Bronchial epithelial cell (primary cell): ENCODE results near the gene TNN. TPM values are rescaled to one million over a fixed set of nuclear protein-coding genes. Genes with fewer than 3 reads are reported as not detected.
"Not testable (repeated sequence)": the region's sequence is repeated elsewhere in the genome, so short reads cannot be mapped to it uniquely, and the experiment has no call there.

Source experiments
- DNase-seq: peaks from one replicate; pipeline ENCODE4 v3.0.0-alpha.2; 2010; ENCODE audit warnings: low read depth
- FAIRE-seq: peaks from 2 replicates; lab custom pipeline; 2011; peaks lifted over from hg19 to GRCh38; lab: Jason Lieb, UNC
- H3K27me3 ChIP-seq: 2 replicates; pipeline ENCODE4 v1.5.1; 2011; ENCODE audit warnings: low read length; ENCODE audit not compliant: control insufficient read depth, insufficient read depth
- H3K36me3 ChIP-seq: 2 replicates; pipeline ENCODE4 v1.5.1; 2011; ENCODE audit warnings: low read length; ENCODE audit not compliant: control insufficient read depth, insufficient read depth
- H3K4me3 ChIP-seq: 2 replicates; pipeline ENCODE4 v1.5.1; 2011; ENCODE audit warnings: mild to moderate bottlenecking, low read depth, low read length, control low read depth
- CTCF ChIP-seq: IDR thresholded peaks from 2 replicates; pipeline ENCODE4 v1.5.1; 2011; ENCODE audit warnings: mild to moderate bottlenecking, moderate library complexity, low read length, control low read depth, inconsistent platforms; ENCODE audit not compliant: insufficient read depth, severe bottlenecking
- total RNA-seq: library from RNA; depleted of rRNA; stranded (reverse); fragments of >200 nt; gene quantifications from 2 replicates; pipeline ENCODE4 v1.2.1, GENCODE V29; 2014

TNN gene, protein sequence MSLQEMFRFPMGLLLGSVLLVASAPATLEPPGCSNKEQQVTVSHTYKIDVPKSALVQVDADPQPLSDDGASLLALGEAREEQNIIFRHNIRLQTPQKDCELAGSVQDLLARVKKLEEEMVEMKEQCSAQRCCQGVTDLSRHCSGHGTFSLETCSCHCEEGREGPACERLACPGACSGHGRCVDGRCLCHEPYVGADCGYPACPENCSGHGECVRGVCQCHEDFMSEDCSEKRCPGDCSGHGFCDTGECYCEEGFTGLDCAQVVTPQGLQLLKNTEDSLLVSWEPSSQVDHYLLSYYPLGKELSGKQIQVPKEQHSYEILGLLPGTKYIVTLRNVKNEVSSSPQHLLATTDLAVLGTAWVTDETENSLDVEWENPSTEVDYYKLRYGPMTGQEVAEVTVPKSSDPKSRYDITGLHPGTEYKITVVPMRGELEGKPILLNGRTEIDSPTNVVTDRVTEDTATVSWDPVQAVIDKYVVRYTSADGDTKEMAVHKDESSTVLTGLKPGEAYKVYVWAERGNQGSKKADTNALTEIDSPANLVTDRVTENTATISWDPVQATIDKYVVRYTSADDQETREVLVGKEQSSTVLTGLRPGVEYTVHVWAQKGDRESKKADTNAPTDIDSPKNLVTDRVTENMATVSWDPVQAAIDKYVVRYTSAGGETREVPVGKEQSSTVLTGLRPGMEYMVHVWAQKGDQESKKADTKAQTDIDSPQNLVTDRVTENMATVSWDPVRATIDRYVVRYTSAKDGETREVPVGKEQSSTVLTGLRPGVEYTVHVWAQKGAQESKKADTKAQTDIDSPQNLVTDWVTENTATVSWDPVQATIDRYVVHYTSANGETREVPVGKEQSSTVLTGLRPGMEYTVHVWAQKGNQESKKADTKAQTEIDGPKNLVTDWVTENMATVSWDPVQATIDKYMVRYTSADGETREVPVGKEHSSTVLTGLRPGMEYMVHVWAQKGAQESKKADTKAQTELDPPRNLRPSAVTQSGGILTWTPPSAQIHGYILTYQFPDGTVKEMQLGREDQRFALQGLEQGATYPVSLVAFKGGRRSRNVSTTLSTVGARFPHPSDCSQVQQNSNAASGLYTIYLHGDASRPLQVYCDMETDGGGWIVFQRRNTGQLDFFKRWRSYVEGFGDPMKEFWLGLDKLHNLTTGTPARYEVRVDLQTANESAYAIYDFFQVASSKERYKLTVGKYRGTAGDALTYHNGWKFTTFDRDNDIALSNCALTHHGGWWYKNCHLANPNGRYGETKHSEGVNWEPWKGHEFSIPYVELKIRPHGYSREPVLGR (N-terminal part only)
- total RNA-seq, result not detected in 2 replicates

DNA sequence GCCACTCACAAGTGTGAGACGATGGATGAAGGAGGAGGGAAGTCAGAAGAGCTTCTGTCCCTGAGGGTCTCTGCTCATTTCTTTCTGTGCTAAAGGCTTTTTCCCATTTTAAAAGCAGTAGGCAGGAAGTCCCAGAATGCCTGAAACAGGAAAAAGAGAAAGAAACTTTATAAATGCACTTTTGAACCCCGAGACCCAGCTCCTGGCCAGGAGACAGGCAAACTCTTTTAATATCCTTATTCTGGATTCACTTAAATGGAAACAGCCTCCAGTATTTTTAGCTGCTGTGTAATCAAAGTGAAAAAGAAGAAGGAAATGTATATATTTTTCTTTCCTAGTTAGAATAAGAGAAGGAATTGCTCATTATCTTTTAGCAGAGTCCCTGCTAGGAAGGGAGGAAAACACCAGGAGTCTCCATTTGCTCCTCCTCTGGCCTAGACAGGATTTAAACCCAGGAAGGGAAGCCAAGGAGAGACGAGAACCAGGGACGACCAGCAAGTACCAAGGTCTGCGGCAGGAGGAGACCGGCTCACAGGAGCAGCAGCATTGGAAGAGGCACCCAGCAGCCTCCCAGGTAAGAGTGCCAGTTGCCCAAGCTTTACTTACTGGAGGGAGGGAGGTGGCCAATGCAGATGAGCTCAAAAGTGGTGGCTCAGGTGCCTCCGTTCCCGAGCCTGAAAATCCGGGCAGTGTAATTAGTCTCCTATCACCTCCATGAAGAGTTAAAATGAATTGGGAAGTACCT, at the start of gene TNN:
TNN (plus strand) TSS at position 472 of the 745 bp plus-strand sequence. CDS start 9,586 bp downstream, outside the sequence.
- Histone ChIP-seq H3K27me3 (peaks cover 2% of the 10 kb centered on the region), H3K36me3 (no peaks in the 10 kb centered on the region), H3K4me3 (no peak within 1 kb of the TSS)
- FAIRE-seq, result no peak
- no peak for DNase-seq
- no peak for TF ChIP-seq CTCF

GRCh38 chr1:175019524-175019923, 48.1 kb upstream of the TNN start:
- no peaks in the 10 kb centered on the region for H3K27me3 ChIP-seq
- no peak overlapping the region for H3K4me3 ChIP-seq
- DNase-seq, result no peak
- TF ChIP-seq CTCF, result no peak
- FAIRE-seq, result no peak
- H3K36me3 ChIP-seq, result peaks cover 4% of the 10 kb centered on the region

- H3K36me3 ChIP-seq, result peaks cover 1% of the 10 kb centered on the region
- H3K4me3 ChIP-seq, result peak within 1 kb of the TSS; percentile 62
- no peak for TF ChIP-seq CTCF
- no peaks in the 10 kb centered on the region for H3K27me3 ChIP-seq
- FAIRE-seq (no peak), DNase-seq (peak; percentile 94)
Measured at GRCh38 chr1:175023043-175023921, 44.4 kb upstream of the TNN start, which contains the start of gene MRPS14. Gene MRPS14, minus strand, starts transcription at chr1:175023425. Its CDS starts 17 bp downstream, at chr1:175023408.

GRCh38 chr1:175023922-175024242, 43.8 kb upstream of the TNN start:
- not testable (repeated sequence) for H3K36me3 ChIP-seq, DNase-seq, FAIRE-seq, H3K27me3 ChIP-seq
- peak overlapping the region; percentile 62 for H3K4me3 ChIP-seq

- H3K4me3 ChIP-seq, result no peak overlapping the region
- FAIRE-seq (no peak), DNase-seq (no peak)
- H3K27me3 ChIP-seq, result no peaks in the 10 kb centered on the region
- TF ChIP-seq CTCF, result no peak
- H3K36me3 ChIP-seq, result no peaks in the 10 kb centered on the region
Measured at GRCh38 chr1:175024773-175025172, 42.9 kb upstream of the TNN start.
